Keratinocyte (primary cell): ENCODE data around the gene INHA. TPM values are rescaled to one million over a fixed set of nuclear protein-coding genes. Genes with fewer than 3 reads are reported as not detected.

Experiments used
- DNase-seq: peaks from one replicate; pipeline ENCODE4 v3.0.0-alpha.2; 2011; ENCODE audit warnings: low read depth, missing footprints, low spot score
- FAIRE-seq: peaks from 2 replicates; lab custom pipeline; 2011; peaks lifted over from hg19 to GRCh38; lab: Jason Lieb, UNC
- H2AFZ ChIP-seq: 2 replicates; pipeline ENCODE4 v1.6.0; 2012; ENCODE audit warnings: low read length, control low read depth, inconsistent platforms; ENCODE audit not compliant: control insufficient read depth
- H3K27ac ChIP-seq: 2 replicates; pipeline ENCODE4 v1.5.1; 2011; ENCODE audit warnings: low read length; ENCODE audit not compliant: control insufficient read depth, insufficient read depth
- H3K27me3 ChIP-seq: 3 replicates; pipeline ENCODE4 v1.6.0; 2011; ENCODE audit warnings: low read length; ENCODE audit not compliant: control insufficient read depth, insufficient read depth; ENCODE audit errors: extremely low read depth
- H3K36me3 ChIP-seq, 2 experiments: 2 replicates in 1 of 2; 3 replicates in 1 of 2; pipeline ENCODE4 v1.5.1; 2011; ENCODE audit warnings: low read length in 2 of 2, mild to moderate bottlenecking in 1 of 2; ENCODE audit not compliant: control insufficient read depth in 2 of 2, insufficient read depth in 2 of 2; ENCODE audit errors: extremely low read depth in 1 of 2
- H3K4me1 ChIP-seq: 3 replicates; pipeline ENCODE4 v1.5.1; 2011; ENCODE audit warnings: low read length; ENCODE audit not compliant: control insufficient read depth, insufficient read depth; ENCODE audit errors: extremely low read depth
- H3K4me2 ChIP-seq: 3 replicates; pipeline ENCODE4 v1.6.0; 2011; ENCODE audit warnings: low read depth, low read length; ENCODE audit not compliant: control insufficient read depth, insufficient read depth; ENCODE audit errors: extremely low read depth
- H3K4me3 ChIP-seq, 3 experiments: fragments of 200-600 bp in 1 of 3; sonication (generic) in 1 of 3; 2 replicates in 2 of 3; 3 replicates in 1 of 3; pipeline ENCODE4 v1.5.1; 2011 to 2016; ENCODE audit warnings: low read length in 3 of 3, mild to moderate bottlenecking in 3 of 3, control low read depth in 2 of 3, inconsistent platforms in 1 of 3, low read depth in 1 of 3, mixed read lengths in 1 of 3, mixed run types in 1 of 3, moderate library complexity in 1 of 3; ENCODE audit not compliant: control insufficient read depth in 2 of 3, insufficient read depth in 2 of 3; ENCODE audit errors: extremely low read depth in 1 of 3
- H3K79me2 ChIP-seq: 2 replicates; pipeline ENCODE4 v1.6.0; 2012; ENCODE audit warnings: low read length; ENCODE audit not compliant: control insufficient read depth, insufficient read depth
- H3K9ac ChIP-seq: 3 replicates; pipeline ENCODE4 v1.6.0; 2011; ENCODE audit warnings: low read length; ENCODE audit not compliant: control insufficient read depth, insufficient read depth; ENCODE audit errors: extremely low read depth
- H3K9me1 ChIP-seq: 3 replicates; pipeline ENCODE4 v1.6.0; 2011; ENCODE audit warnings: low read length; ENCODE audit not compliant: control insufficient read depth, insufficient read depth; ENCODE audit errors: extremely low read depth
- H3K9me3 ChIP-seq: 2 replicates; pipeline ENCODE4 v1.5.1; 2012; ENCODE audit warnings: low read depth, low read length; ENCODE audit not compliant: control insufficient read depth
- H4K20me1 ChIP-seq: 3 replicates; pipeline ENCODE4 v1.6.0; 2011; ENCODE audit warnings: low read length; ENCODE audit not compliant: control insufficient read depth, insufficient read depth; ENCODE audit errors: extremely low read depth
- CTCF ChIP-seq, 3 experiments: IDR thresholded peaks in 1 of 3; conservative IDR thresholded peaks in 1 of 3; optimal IDR thresholded peaks in 1 of 3; 2 replicates in 2 of 3; 3 replicates in 1 of 3; pipeline versions ENCODE3 to v1.5.1; 2011; ENCODE audit warnings: low read length in 3 of 3, mild to moderate bottlenecking in 3 of 3, moderate library complexity in 2 of 3, control low read depth in 1 of 3, inconsistent platforms in 1 of 3; ENCODE audit not compliant: insufficient read depth in 2 of 3; ENCODE audit errors: extremely low read depth in 1 of 3
- EZH2 ChIP-seq: IDR thresholded peaks from one replicate; pipeline ENCODE4 v1.6.1; 2012; ENCODE audit warnings: inconsistent platforms, mild to moderate bottlenecking, low read length, moderate library complexity
- dilution Hi-C: fragments of 300-500 bp; cut with MboI; formaldehyde crosslinking; loops from one replicate; pipeline ENCODE4 v1.7.0; 2020; ENCODE audit warnings: low sequenced_read_pairs; ENCODE audit not compliant: extremely low pct_ligation_motif_present
- polyA plus RNA-seq, 5 experiments: library from polyadenylated mRNA; depleted of rRNA in 3 of 5; stranded (reverse) in 3 of 5; stranded (forward) in 1 of 5; unstranded in 1 of 5; fragments of >200 nt; gene quantifications; 1 replicate in 1 of 5; 2 replicates in 3 of 5; 3 replicates in 1 of 5; pipeline versions ENCODE4 v1.2.1 to v1.2.3, GENCODE V29; 2011 to 2012; ENCODE audit warnings: missing spikeins in 2 of 5, low read depth in 1 of 5, low replicate concordance in 1 of 5

INHA gene
- polyA plus RNA-seq, 1 donor (not counting 4 experiments of a cell fraction or from before 2014, with no cell fraction given) = 0.18 TPM

GRCh38 chr2:219603771-219604170, 31.7 kb downstream of the INHA start:
- no peak overlapping the region for H3K27ac ChIP-seq
- no peaks in the 10 kb centered on the region for H3K4me1 ChIP-seq
- TF ChIP-seq EZH2 = no peak
- no peak for TF ChIP-seq CTCF (optimal IDR thresholded peaks at IDR 0.05 in 1 of 3, IDR thresholded peaks at IDR 0.05 in 1 of 3, conservative IDR thresholded peaks at IDR 0.05 in 1 of 3; ENCODE audit: extremely low read depth in 1 of 3, insufficient read depth in 2 of 3, low read length in 3 of 3)
- H3K4me3 ChIP-seq = no peak overlapping the region
- H3K9me1 ChIP-seq = no peaks in the 10 kb centered on the region
- H3K27me3 ChIP-seq = no peaks in the 10 kb centered on the region
- H4K20me1 ChIP-seq = no peaks in the 10 kb centered on the region
- FAIRE-seq (no peak), DNase-seq (no peak)
- dilution Hi-C loops = no loop called here
- no peak overlapping the region for H3K9ac ChIP-seq
- H3K9me3 ChIP-seq = no peaks in the 10 kb centered on the region
- H3K4me2 ChIP-seq = no peak overlapping the region
- H3K79me2 ChIP-seq = no peaks in the 10 kb centered on the region
- no peak overlapping the region for H2AFZ ChIP-seq
- H3K36me3 ChIP-seq = peaks cover 16 to 33% of the 10 kb centered on the region in 2 experiments

DNA sequence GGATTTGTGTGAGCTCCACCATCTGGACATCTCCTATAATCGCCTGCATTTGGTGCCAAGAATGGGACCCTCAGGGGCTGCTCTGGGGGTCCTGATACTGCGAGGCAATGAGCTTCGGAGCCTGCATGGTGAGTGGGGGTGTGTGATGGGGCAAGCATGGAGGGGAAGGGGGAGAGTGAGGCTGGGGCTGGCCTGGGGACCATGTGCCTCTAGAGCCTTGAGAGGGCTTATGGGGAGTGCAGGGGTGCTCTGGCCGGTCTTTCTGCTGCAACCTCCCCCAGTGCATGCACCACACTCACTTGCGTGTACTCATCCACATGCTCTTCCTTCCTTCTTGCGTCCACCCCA, 33.5 kb downstream of the INHA start:
- H4K20me1 ChIP-seq = no peaks in the 10 kb centered on the region
- no peaks in the 10 kb centered on the region for H3K9me1 ChIP-seq
- peaks cover 21 to 39% of the 10 kb centered on the region in 2 experiments for H3K36me3 ChIP-seq
- H3K4me1 ChIP-seq = no peaks in the 10 kb centered on the region
- H3K27me3 ChIP-seq = no peaks in the 10 kb centered on the region
- no peak overlapping the region for H2AFZ ChIP-seq
- H3K4me3 ChIP-seq = no peak overlapping the region
- H3K9me3 ChIP-seq = no peaks in the 10 kb centered on the region
- H3K9ac ChIP-seq = no peak overlapping the region
- no peak overlapping the region for H3K27ac ChIP-seq
- TF ChIP-seq EZH2 (no peak), CTCF (optimal IDR thresholded peaks at IDR 0.05 in 1 of 3, IDR thresholded peaks at IDR 0.05 in 1 of 3, conservative IDR thresholded peaks at IDR 0.05 in 1 of 3; ENCODE audit: extremely low read depth in 1 of 3, insufficient read depth in 2 of 3, low read length in 3 of 3) (no peak)
- no peak for FAIRE-seq
- no peak overlapping the region for H3K4me2 ChIP-seq
- no peak for DNase-seq
- H3K79me2 ChIP-seq = no peaks in the 10 kb centered on the region
- dilution Hi-C loops = no loop called here
